ENCODE results near the gene PRKD1. TPM values are rescaled to one million over a fixed set of nuclear protein-coding genes. Genes with fewer than 3 reads are reported as not detected.

The PRKD1 gene
- total RNA-seq, 4 donors from 2014 or later = 3.0 to 5.4 (median 3.6) TPM

GRCh38 chr14:29754134-29754533 lies 173.5 kb downstream of the PRKD1 start:
- DNase-seq (ENCODE audit: low spot score in 2 of 2) = no peak
- Histone ChIP-seq H3K27ac (no peak overlapping the region), H3K4me3 (no peak overlapping the region), H3K27me3 (no peaks in the 10 kb centered on the region), H3K9me3 (no peaks in the 10 kb centered on the region), H3K36me3 (no peaks in the 10 kb centered on the region), H3K4me1 (no peaks in the 10 kb centered on the region)
- WGBS = 39% methylated on average over 1 of the region's 1 CpG
- TF ChIP-seq CTCF (IDR thresholded peaks at IDR 0.05) = no peak
- TF ChIP-seq EP300 (IDR thresholded peaks at IDR 0.05) = no peak
- no peak for TF ChIP-seq POLR2A (IDR thresholded peaks at IDR 0.05)
- TF ChIP-seq POLR2AphosphoS5 (IDR thresholded peaks at IDR 0.05) = no peak

GRCh38 chr14:29752221-29752923 lies 175.3 kb downstream of the PRKD1 start:
- Histone ChIP-seq H3K27ac (no peak overlapping the region), H3K9me3 (no peaks in the 10 kb centered on the region), H3K4me1 (no peaks in the 10 kb centered on the region), H3K27me3 (no peaks in the 10 kb centered on the region), H3K36me3 (no peaks in the 10 kb centered on the region), H3K4me3 (no peak overlapping the region)
- TF ChIP-seq POLR2AphosphoS5 (IDR thresholded peaks at IDR 0.05) = no peak
- TF ChIP-seq CTCF (IDR thresholded peaks at IDR 0.05) = no peak
- TF ChIP-seq POLR2A (IDR thresholded peaks at IDR 0.05) = no peak
- no peak for TF ChIP-seq EP300 (IDR thresholded peaks at IDR 0.05)
- WGBS = 72% methylated on average over 3 of the region's 3 CpGs
- no peak for DNase-seq (ENCODE audit: low spot score in 2 of 2)

GRCh38 chr14:29749829-29750228 lies 177.8 kb downstream of the PRKD1 start:
- Histone ChIP-seq H3K4me3 (no peak overlapping the region), H3K27ac (no peak overlapping the region), H3K9me3 (no peaks in the 10 kb centered on the region), H3K27me3 (no peaks in the 10 kb centered on the region), H3K4me1 (no peaks in the 10 kb centered on the region), H3K36me3 (no peaks in the 10 kb centered on the region)
- 51% methylated on average over 2 of the region's 2 CpGs for WGBS
- no peak for DNase-seq (ENCODE audit: low spot score in 2 of 2)
- TF ChIP-seq EP300 (IDR thresholded peaks at IDR 0.05) (no peak), CTCF (IDR thresholded peaks at IDR 0.05) (no peak), POLR2A (IDR thresholded peaks at IDR 0.05) (no peak), POLR2AphosphoS5 (IDR thresholded peaks at IDR 0.05) (no peak)

GRCh38 chr14:29749327-29749726 lies 178.3 kb downstream of the PRKD1 start:
- Histone ChIP-seq H3K9me3 (no peaks in the 10 kb centered on the region), H3K27ac (no peak overlapping the region), H3K4me1 (no peaks in the 10 kb centered on the region), H3K4me3 (no peak overlapping the region), H3K36me3 (no peaks in the 10 kb centered on the region), H3K27me3 (no peaks in the 10 kb centered on the region)
- WGBS = 70% methylated on average over 3 of the region's 3 CpGs
- no peak for TF ChIP-seq POLR2A (IDR thresholded peaks at IDR 0.05)
- TF ChIP-seq POLR2AphosphoS5 (IDR thresholded peaks at IDR 0.05) = no peak
- no peak for TF ChIP-seq EP300 (IDR thresholded peaks at IDR 0.05)
- no peak for TF ChIP-seq CTCF (IDR thresholded peaks at IDR 0.05)
- DNase-seq (ENCODE audit: low spot score in 2 of 2) = no peak

- WGBS = 61% methylated on average over 3 of the region's 3 CpGs
- H3K9me3 ChIP-seq = no peaks in the 10 kb centered on the region
- H3K36me3 ChIP-seq = no peaks in the 10 kb centered on the region
- TF ChIP-seq CTCF (IDR thresholded peaks at IDR 0.05) (no peak), POLR2AphosphoS5 (IDR thresholded peaks at IDR 0.05) (no peak), POLR2A (IDR thresholded peaks at IDR 0.05) (no peak), EP300 (IDR thresholded peaks at IDR 0.05) (no peak)
- peaks cover 11% of the 10 kb centered on the region for H3K4me1 ChIP-seq
- DNase-seq (ENCODE audit: low spot score in 2 of 2) = no peak
- H3K27ac ChIP-seq = no peak overlapping the region
- H3K27me3 ChIP-seq = no peaks in the 10 kb centered on the region
- no peak overlapping the region for H3K4me3 ChIP-seq
Measured at GRCh38 chr14:29745863-29746262, 181.8 kb downstream of the PRKD1 start.
